Erythroblast (primary cell): ENCODE results near the gene FBXL16.

ENCODE experiments used
- GATA1 ChIP-seq: IDR thresholded peaks from 2 replicates; pipeline ENCODE4 v1.6.1; 2011; ENCODE audit warnings: low read depth, mild to moderate bottlenecking, control low read depth, low read length, moderate library complexity
- POLR2A ChIP-seq: IDR thresholded peaks from 2 replicates; pipeline ENCODE4 v1.6.1; 2011; ENCODE audit warnings: mild to moderate bottlenecking, low read length

DNA sequence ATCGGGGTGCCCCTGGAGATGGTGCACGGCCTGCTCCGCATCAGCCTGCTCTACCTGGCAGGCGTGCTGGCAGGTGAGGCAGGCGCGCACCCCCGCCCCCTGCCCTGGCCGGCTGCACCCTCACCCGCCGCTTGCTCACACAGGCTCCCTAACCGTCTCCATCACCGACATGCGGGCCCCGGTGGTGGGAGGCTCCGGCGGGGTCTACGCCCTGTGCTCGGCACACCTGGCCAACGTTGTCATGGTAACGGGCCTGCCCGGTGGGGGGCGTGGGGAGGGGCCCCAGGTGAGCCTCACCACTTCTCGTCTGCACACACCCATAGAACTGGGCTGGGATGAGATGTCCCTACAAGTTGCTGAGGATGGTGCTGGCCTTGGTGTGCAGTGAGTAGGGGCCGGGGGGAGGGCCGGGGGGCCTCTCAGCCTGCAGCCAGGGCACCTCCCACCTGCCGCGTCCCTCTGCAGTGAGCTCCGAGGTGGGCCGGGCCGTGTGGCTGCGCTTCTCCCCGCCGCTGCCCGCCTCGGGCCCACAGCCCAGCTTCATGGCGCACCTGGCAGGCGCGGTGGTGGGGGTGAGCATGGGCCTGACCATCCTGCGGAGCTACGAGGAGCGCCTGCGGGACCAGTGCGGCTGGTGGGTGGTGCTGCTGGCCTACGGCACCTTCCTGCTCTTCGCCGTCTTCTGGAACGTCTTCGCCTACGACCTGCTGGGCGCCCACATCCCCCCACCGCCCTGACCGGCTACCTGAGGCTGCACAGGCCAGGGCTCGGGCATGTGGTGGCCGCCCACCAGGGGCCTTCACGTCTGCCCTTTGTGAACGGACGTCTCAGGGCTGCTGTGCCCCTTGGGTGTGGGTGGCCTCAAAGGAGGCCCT, 28.0 kb downstream of the FBXL16 start:
- TF ChIP-seq POLR2A (no peak), GATA1 (no peak)
